Right cardiac atrium (tissue), 5 donors: ENCODE measurements around the gene TANGO2. TPM values are rescaled to one million over a fixed set of nuclear protein-coding genes. Genes with fewer than 3 reads are reported as not detected.
A peak's percentile ranks its signal among the peaks of the same experiment; 100 is the strongest.

ENCODE experiments used
- ATAC-seq, 2 donors: fragments of 200-7000 bp; cut with Tn5 transposase; one replicate each; pipeline versions ENCODE4 v1.8.0 to v1.9.1; 2020; ENCODE audit warnings: moderate library complexity in 2 of 2, mild to moderate bottlenecking in 1 of 2
- DNase-seq, 3 donors: peaks; one replicate each; pipeline ENCODE4 v3.0.0-alpha.2; 2020
- H3K27ac ChIP-seq: one replicate; pipeline ENCODE4 v1.5.1; 2013; ENCODE audit warnings: mild to moderate bottlenecking, low read length, control low read depth, moderate library complexity
- H3K27me3 ChIP-seq: one replicate; pipeline ENCODE4 v1.6.1; 2013; ENCODE audit not compliant: control insufficient read depth, insufficient read depth
- H3K4me1 ChIP-seq: one replicate; pipeline ENCODE4 v1.6.1; 2013; ENCODE audit warnings: low read length; ENCODE audit not compliant: control insufficient read depth, insufficient read depth
- H3K4me3 ChIP-seq: one replicate; pipeline ENCODE4 v1.5.1; 2013; ENCODE audit warnings: low read length, control low read depth
- H3K9me3 ChIP-seq: one replicate; pipeline ENCODE4 v1.6.1; 2013; ENCODE audit warnings: low read length; ENCODE audit not compliant: control insufficient read depth
- WGBS: extraction: QIAGEN DNeasy Blood & Tissue Kit; methylation state at CpG from one replicate; pipeline ENCODE4 v1.1.7; 2013; 5-methylcytosine and 5-hydroxymethylcytosine counted together
- intact Hi-C, 4 donors: fragments of 100-400 bp; cut with DNase I; formaldehyde crosslinking; loops; one replicate each; pipeline versions ENCODE4 v1.11.0 to v1.14.0; 2022 to 2023
- polyA plus RNA-seq: library from polyadenylated mRNA; stranded (reverse); fragments of 200-250 nt; gene quantifications from one replicate; pipeline ENCODE4 v1.2.3, GENCODE V29; 2013
- total RNA-seq, 4 donors: library from RNA; stranded (reverse); fragmentation: NEBNext Ultra II Directional; extraction: Animal tissue kit (Norgen Biotek cat#: 25700); gene quantifications; one replicate each; pipeline ENCODE4 v1.2.1, GENCODE V29; 2021
- donor health status: healthy with polysubstance abuse.
- donor health status: DM: no; HTN: yes; CAD: no.
- donor health status: DM: no; HTN: no; CAD: no.
- donor health status: DM: no; HTN: yes; CAD: no; lungs with severe emphysema.
- donor health status: DM: yes; HTN: yes; CAD: no.

TANGO2 gene
- total and polyA plus RNA-seq, 5 donors: 61.1 to 70.4 (median 64.9) TPM

DNA sequence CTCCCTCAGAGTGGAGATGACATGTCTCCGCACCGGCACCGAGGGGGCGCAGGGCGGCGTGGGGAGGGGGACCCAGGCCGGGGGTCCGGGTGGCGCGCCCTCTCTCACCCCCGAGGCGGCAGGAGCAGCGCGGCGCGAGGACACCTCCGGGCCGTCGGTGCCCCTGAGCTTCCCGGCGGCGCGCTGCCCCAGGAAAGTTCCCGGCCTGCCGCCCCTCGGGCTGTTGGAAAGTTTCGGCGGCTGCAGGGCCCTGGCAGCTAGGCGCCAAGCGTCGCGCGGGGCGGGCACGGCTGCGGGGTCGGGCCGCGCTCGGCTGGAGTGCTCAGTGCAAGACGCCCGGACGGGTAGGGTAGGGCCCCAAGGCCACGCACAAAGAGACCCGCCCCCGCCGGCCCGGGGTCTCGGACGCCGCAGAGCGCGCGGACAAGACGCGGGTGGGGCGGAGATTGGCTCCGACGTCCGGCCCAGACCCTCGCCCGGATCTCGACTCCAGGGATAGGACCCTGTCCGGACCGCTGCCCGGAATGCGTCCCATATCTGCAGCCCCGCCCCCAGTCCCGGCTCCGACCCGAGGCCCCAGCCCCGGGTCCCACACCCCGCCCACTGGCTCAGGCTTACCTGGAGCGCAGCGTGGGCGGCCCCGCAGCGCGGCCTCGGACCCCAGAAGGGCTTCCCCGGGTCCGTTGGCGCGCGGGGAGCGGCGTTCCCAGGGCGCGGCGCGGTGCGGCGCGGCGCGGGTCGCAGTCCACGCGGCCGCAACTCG, 4.8 kb upstream of the TANGO2 start:
- intact Hi-C loops: loop anchor here in 1 of 4 donors (10.0 kb wide), 1 partner anchor 61 kb away; no protein-coding TSS in a partner anchor
- peak overlapping the region; percentile 82 for H3K4me3 ChIP-seq
- ATAC-seq (no peak), DNase-seq (peak; percentile 49 to 77 (median 74))
- H3K27me3 ChIP-seq: no peaks in the 10 kb centered on the region
- H3K4me1 ChIP-seq: no peaks in the 10 kb centered on the region
- WGBS: 1% methylated on average over 101 of the region's 101 CpGs
- no peaks in the 10 kb centered on the region for H3K9me3 ChIP-seq
- H3K27ac ChIP-seq: no peak overlapping the region

DNA sequence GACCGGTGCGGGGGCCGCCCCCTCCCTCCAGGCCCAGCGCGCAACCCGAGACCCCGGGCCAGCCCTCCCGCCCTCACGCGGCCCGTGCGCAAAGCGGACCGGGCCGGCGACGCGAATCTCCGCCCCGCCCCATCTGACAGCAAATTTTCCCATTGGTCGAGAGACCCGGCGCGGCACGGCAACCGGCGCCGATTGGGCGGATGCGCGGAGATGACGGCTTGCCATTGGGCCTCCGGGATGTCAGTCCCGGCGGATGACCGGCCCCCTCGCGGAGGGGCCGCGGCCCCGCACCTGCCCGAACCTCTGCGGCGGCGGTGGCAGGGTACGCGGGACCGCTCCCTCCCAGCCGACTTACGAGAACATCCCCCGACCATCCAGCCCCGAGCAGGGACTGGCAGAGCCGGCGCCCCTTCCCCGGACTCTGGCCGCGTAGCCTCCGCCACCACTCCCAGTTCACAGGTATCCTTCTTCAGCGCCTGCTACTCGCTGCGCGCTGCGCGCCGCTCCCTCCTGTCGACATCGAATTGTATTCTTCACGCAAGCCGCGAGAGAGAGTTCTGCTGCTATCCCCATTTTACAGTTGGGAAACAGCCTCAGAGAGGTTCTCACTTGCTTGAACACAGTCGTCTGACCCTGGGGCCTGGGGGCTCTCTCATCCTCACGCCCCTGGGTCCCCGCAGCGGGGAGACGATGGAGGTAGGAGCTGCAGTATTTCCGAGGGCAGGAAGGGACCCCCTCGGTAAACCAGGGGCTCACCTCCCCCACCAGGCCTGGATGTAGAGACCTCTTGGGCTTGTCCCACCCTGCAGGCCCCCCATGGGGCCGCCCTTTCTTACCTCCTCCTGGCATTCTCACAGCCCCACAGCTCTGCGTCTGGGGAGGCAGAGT, 3.9 kb upstream of the TANGO2 start, which contains the start of gene ARVCF:
Gene ARVCF (minus strand): TSS at position 90 of the 888 bp plus-strand sequence. CDS start 26,029 bp downstream, outside the sequence.
- 1% methylated on average over 79 of the region's 79 CpGs for WGBS
- no peaks in the 10 kb centered on the region for H3K27me3 ChIP-seq
- H3K4me1 ChIP-seq: no peaks in the 10 kb centered on the region
- H3K27ac ChIP-seq: no peak within 1 kb of the TSS
- peak within 1 kb of the TSS; percentile 82 for H3K4me3 ChIP-seq
- peak; percentile 68 to 74 for ATAC-seq
- intact Hi-C loops: loop anchor here in 1 of 4 donors (10.0 kb wide), 1 partner anchor 62 kb away; no protein-coding TSS in a partner anchor
- no peaks in the 10 kb centered on the region for H3K9me3 ChIP-seq
- DNase-seq: peak; percentile 93 to 97 (median 96)

GRCh38 chr22:20017622-20017958, 3.3 kb upstream of the TANGO2 start:
- intact Hi-C loops: loop anchor here in 1 of 4 donors (10.0 kb wide), 1 partner anchor 63 kb away; no protein-coding TSS in a partner anchor
- WGBS: 60% methylated on average over 9 of the region's 9 CpGs

GRCh38 chr22:20018001-20018400, 2.9 kb upstream of the TANGO2 start:
- DNase-seq (peak in 1 of 3 donors; percentile 11), ATAC-seq (no peak)
- WGBS: 87% methylated on average over 5 of the region's 5 CpGs
- Histone ChIP-seq H3K4me3 (no peak overlapping the region), H3K27me3 (no peaks in the 10 kb centered on the region), H3K27ac (no peak overlapping the region), H3K4me1 (peaks cover 2% of the 10 kb centered on the region), H3K9me3 (no peaks in the 10 kb centered on the region)
- intact Hi-C loops: loop anchor here in 1 of 4 donors (10.0 kb wide), 1 partner anchor 63 kb away; no protein-coding TSS in a partner anchor

More at GRCh38 chr22:20017622-20017958, 3.3 kb upstream of the TANGO2 start:
- Histone ChIP-seq H3K27ac (no peak overlapping the region), H3K27me3 (no peaks in the 10 kb centered on the region), H3K4me1 (peaks cover 2% of the 10 kb centered on the region), H3K9me3 (no peaks in the 10 kb centered on the region), H3K4me3 (no peak overlapping the region)
- ATAC-seq (no peak), DNase-seq (peak in 1 of 3 donors; percentile 39)

DNA sequence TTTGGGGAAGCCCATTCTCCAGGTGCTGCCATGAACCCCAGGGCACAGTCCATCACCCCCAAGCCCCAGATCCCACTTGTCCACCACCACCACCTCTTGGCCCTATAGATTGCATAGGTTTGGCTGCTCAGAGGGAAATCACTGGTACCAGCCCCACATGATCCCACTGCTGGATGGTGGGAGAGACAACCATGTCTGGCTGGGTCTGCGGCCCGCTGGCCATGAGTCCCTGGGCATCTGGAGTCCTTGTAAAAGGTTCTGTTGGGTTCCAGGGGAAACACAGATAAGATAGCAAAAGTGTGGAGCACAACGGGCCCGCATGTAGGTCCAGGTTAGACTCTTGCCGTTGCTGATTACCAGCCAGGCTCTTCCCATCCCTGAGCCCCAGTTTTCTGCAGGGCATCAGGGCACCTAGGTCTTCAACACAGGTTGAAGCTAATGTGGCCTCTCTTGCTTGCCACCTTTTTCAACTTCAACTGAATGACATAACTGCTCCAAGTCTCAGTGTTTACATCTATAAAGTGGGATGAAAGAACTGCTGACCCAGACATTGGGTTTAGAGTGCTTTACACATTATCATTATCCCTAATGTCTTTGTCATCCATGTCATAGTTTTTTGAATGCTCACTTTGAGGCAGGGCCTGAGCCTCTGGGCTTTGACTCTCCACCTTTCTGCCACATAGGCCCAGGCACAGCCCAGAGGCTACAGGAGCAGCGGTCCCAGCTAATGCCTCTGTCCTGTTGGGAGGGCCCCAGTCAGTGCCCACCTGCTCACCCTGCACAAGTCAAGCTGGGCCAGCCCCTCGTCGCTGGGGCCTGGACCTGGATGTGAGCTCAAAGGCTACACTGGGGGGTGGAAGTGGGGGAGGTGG, 1.0 kb upstream of the TANGO2 start:
- Histone ChIP-seq H3K4me3 (peak overlapping the region; percentile 36), H3K4me1 (peaks cover 5% of the 10 kb centered on the region), H3K27ac (no peak overlapping the region), H3K27me3 (no peaks in the 10 kb centered on the region), H3K9me3 (no peaks in the 10 kb centered on the region)
- ATAC-seq (no peak), DNase-seq (peak in 2 of 3 donors; percentile 48 to 67)
- 79% methylated on average over 8 of the region's 8 CpGs for WGBS
- intact Hi-C loops: loop anchor here in 1 of 4 donors (10.0 kb wide), 1 partner anchor 65 kb away; no protein-coding TSS in a partner anchor

DNA sequence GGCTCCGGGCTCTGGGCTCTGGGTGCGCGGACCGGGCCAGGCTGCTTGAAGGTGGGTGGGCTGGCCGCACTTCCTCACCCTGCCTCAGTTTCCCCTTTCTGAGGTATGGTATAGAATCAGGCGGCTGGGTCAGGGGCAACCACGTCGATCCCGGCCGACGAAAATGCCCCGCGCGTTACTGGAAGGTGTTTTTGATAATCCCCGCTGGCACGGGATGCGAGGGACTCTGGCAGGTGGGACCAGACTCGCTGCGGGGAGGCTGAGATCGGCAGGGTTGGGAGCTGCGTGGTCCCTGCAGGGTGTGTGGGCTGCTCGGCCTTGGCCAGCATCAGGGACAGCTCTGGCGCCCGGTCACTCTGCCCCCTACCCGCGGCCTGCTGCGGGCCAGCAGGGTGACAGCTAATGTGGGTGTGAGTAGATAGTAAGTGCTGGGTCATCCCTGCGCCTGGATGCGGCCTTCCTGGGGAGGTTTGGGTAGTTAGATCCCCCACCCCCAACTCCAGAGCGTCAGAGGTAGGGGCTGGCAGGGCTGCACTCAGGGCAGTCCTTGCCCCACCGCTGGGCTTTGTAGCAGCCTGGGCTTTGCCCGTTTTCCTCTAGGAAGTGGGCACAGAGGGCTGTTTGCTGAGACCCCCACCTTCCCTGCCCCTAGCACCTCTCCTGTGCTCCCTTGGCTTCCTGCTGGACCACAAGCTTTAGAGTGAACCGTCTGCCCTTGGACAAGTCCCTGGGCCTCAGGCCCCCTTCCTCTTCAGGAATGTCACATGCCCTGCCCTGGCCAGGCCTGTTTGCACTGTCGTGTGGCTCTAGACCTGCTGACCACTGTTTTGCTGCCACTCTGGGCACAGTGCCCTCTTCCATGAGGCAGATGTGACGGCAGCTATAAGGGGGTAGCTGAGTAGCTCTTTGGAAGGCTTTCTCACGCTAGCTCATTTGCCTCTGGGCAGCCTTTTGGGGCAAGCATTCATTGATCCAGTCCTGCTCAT, 579 bp downstream of the TANGO2 start:
- no peaks in the 10 kb centered on the region for H3K27me3 ChIP-seq
- ATAC-seq (peak; percentile 57 to 61), DNase-seq (peak; percentile 76 to 86 (median 85))
- no peaks in the 10 kb centered on the region for H3K9me3 ChIP-seq
- intact Hi-C loops: no loop called here
- H3K4me3 ChIP-seq: peak overlapping the region; percentile 81
- H3K4me1 ChIP-seq: peaks cover 5% of the 10 kb centered on the region
- H3K27ac ChIP-seq: peak overlapping the region; percentile 91
- WGBS: 3% methylated on average over 36 of the region's 36 CpGs

DNA sequence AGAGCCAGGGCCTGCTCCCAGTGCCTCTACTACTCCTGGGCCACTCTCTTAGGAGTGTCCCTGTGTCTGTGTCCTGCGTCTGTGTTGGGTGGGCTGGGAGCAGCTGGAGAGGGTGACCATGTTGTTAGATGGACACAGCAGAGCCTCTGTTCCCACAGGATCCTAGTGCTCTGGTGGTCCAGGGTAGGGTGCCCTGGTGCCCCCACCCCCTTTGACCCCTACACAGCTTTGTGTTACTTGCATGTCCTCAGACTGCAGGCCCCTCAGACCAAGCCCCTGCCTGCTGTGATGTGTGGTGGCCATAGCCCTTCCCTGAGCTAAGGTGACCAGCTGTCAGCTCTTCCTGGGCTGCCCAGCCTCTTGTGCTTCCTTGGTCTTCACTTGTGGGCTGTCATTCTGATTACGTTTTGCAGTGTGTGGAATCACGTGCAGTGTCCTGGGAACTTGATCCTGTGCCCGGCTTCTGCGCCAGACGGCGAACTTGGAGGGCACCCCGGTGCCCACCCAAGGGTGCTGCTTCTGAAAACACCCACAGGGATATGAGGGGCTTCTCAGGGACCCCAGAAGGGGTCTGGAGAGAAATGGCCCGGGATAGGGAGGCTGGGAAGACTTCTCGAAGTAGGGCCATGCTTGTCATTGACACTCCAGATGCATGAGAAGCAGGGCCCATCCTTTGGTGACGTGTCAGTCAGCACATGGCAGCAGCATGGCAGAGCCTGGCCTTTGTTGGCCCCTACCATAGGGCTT, 1.5 kb downstream of the TANGO2 start:
- DNase-seq (peak in 2 of 3 donors; percentile 37 to 39), ATAC-seq (peak in 1 of 2 donors; percentile 0)
- peak overlapping the region; percentile 81 for H3K4me3 ChIP-seq
- H3K4me1 ChIP-seq: peaks cover 7% of the 10 kb centered on the region
- no peaks in the 10 kb centered on the region for H3K9me3 ChIP-seq
- peak overlapping the region; percentile 91 for H3K27ac ChIP-seq
- WGBS: 74% methylated on average over 11 of the region's 11 CpGs
- no peaks in the 10 kb centered on the region for H3K27me3 ChIP-seq
- intact Hi-C loops: no loop called here

DNA sequence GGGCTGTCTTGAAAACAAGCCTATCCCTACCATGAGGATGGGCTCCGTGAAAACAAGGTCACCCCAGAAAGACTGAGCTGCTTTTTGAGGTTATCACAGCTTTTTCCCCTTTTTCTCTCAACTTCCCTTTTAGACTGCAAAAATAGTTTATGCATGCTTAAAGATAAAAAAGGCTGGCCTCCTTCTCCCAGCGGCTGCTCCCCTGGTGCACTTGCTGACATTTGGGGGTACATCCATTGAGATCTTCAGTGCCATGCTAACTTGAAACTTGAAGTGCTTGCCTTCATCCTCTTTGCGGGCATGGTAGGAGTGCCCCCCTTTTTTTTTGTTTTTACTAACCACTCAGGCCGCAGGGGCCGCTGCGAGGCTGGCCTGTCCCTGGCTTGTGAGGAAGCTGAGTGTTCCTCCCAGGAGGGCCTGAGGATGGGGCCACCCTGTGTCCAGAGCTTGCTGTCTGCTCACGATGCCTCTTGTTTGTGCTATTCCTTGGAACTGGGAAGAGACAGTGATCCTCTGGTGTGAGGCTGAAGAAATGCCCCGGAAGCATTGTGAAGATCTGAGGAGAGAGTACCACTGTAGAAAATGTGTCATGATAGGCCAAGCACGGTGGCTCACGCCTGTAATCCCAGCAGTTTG, 2.2 kb downstream of the TANGO2 start:
- intact Hi-C loops: no loop called here
- ATAC-seq (no peak), DNase-seq (peak in 2 of 3 donors; percentile 31 to 40)
- Histone ChIP-seq H3K4me3 (no peak overlapping the region), H3K9me3 (no peaks in the 10 kb centered on the region), H3K27ac (peak overlapping the region; percentile 91), H3K4me1 (peaks cover 7% of the 10 kb centered on the region), H3K27me3 (no peaks in the 10 kb centered on the region)
- 78% methylated on average over 10 of the region's 10 CpGs for WGBS
